Neural progenitor cell (in vitro differentiated cells): ENCODE measurements around the gene MTMR1. TPM values are rescaled to one million over a fixed set of nuclear protein-coding genes. Genes with fewer than 3 reads are reported as not detected.

Experiments used
- DNase-seq: peaks from one replicate; pipeline ENCODE4 v3.0.0-alpha.2; 2016; ENCODE audit warnings: low spot score
- H2AFZ ChIP-seq: fragments of 200-600 bp; sonication (generic); replicated peaks from 2 replicates; pipeline ENCODE4 v1.6.1; 2016; ENCODE audit warnings: antibody characterized with exemption
- H3F3A ChIP-seq: fragments of 200-600 bp; sonication (generic); 2 replicates; pipeline ENCODE4 v1.6.1; 2016; ENCODE audit warnings: antibody characterized with exemption, low read depth
- H3K27ac ChIP-seq: fragments of 200-600 bp; sonication (generic); 2 replicates; pipeline ENCODE4 v1.5.1; 2016; ENCODE audit warnings: mild to moderate bottlenecking
- H3K27me3 ChIP-seq: fragments of 200-600 bp; sonication (generic); 2 replicates; pipeline ENCODE4 v1.6.1; 2016; ENCODE audit warnings: mild to moderate bottlenecking, moderate library complexity
- H3K36me3 ChIP-seq: fragments of 200-600 bp; sonication (generic); 2 replicates; pipeline ENCODE4 v1.5.1; 2016
- H3K4me1 ChIP-seq: fragments of 200-600 bp; sonication (generic); 2 replicates; pipeline ENCODE4 v1.6.1; 2016; ENCODE audit warnings: mixed run types
- H3K4me2 ChIP-seq: fragments of 200-600 bp; sonication (generic); 2 replicates; pipeline ENCODE4 v1.6.1; 2016
- H3K4me3 ChIP-seq: fragments of 200-600 bp; sonication (generic); 2 replicates; pipeline ENCODE4 v1.5.1; 2016
- H3K79me2 ChIP-seq: fragments of 200-600 bp; sonication (generic); 2 replicates; pipeline ENCODE4 v1.6.1; 2016; ENCODE audit warnings: low read depth
- H3K9ac ChIP-seq: fragments of 200-600 bp; sonication (generic); 2 replicates; pipeline ENCODE4 v1.6.1; 2016
- H3K9me3 ChIP-seq: fragments of 200-600 bp; sonication (generic); 2 replicates; pipeline ENCODE4 v1.5.1; 2016; ENCODE audit warnings: low read depth
- H4K20me1 ChIP-seq: fragments of 200-600 bp; sonication (generic); 2 replicates; pipeline ENCODE4 v1.6.1; 2016; ENCODE audit warnings: low read depth
- H3K27ac Mint-ChIP-seq: 3 replicates; pipeline ENCODE4 v1.8.0; 2021; ENCODE audit warnings: mixed read lengths
- H3K27me3 Mint-ChIP-seq: 2 replicates; pipeline ENCODE4 v1.8.0; 2022; ENCODE audit warnings: low read depth, mild to moderate bottlenecking, inconsistent platforms, moderate library complexity, mixed read lengths; ENCODE audit not compliant: insufficient read depth
- H3K36me3 Mint-ChIP-seq: 3 replicates; pipeline ENCODE4 v1.8.0; 2021; ENCODE audit warnings: mixed read lengths
- H3K4me1 Mint-ChIP-seq: 3 replicates; pipeline ENCODE4 v1.8.0; 2021; ENCODE audit warnings: mixed read lengths
- H3K4me3 Mint-ChIP-seq: 3 replicates; pipeline ENCODE4 v1.8.0; 2021; ENCODE audit warnings: mild to moderate bottlenecking, moderate library complexity, mixed read lengths
- H3K9me3 Mint-ChIP-seq: 3 replicates; pipeline ENCODE4 v1.8.0; 2020; ENCODE audit warnings: mixed read lengths
- CTCF ChIP-seq: fragments of 200-600 bp; sonication (generic); IDR thresholded peaks from 2 replicates; pipeline ENCODE4 v1.5.1; 2017; ENCODE audit warnings: antibody characterized with exemption, mild to moderate bottlenecking
- EZH2 ChIP-seq: fragments of 200-600 bp; sonication (generic); IDR thresholded peaks from 2 replicates; pipeline ENCODE4 v1.6.1; 2017; ENCODE audit warnings: antibody characterized with exemption, mild to moderate bottlenecking, moderate library complexity
- EZH2phosphoT487 ChIP-seq: fragments of 200-600 bp; sonication (generic); IDR thresholded peaks from 2 replicates; pipeline ENCODE4 v1.6.1; 2017; ENCODE audit warnings: antibody characterized with exemption
- total RNA-seq: library from RNA; depleted of rRNA; stranded (reverse); fragments of >200 nt; gene quantifications from 2 replicates; pipeline ENCODE4 v1.2.3, GENCODE V29; 2015; ENCODE audit warnings: low replicate concordance

MTMR1 gene
- total RNA-seq, 1 donor from 2014 or later = 18.0 TPM

DNA sequence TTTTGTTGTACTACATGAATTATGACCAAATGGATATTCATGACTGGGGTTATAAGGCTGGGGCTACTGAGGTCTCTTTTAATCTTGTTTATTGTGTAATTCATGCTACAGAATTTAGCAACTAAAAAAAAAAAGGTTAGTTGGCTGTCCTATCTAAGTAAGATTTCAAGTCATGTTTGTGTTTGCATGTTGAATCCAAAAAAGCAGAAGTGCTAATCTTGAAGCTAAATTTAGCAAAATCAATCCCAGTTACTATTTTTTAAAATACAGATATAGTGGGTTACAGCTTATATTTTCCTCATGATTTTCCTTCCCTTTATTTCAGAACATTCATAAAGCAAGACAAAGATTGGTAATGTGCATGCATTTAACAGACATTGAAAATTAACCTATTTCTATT lies 19.4 kb downstream of the MTMR1 start:
- DNase-seq = no peak
- no peaks in the 10 kb centered on the region for H4K20me1 ChIP-seq
- no peaks in the 10 kb centered on the region for H3K9me3 ChIP-seq
- no peaks in the 10 kb centered on the region for H3K4me1 ChIP-seq
- no peaks in the 10 kb centered on the region for H3F3A ChIP-seq
- Mint-ChIP-seq H3K4me3 (no peak overlapping the region), H3K9me3 (no peaks in the 10 kb centered on the region), H3K36me3 (no peaks in the 10 kb centered on the region), H3K27ac (no peak overlapping the region), H3K4me1 (no peaks in the 10 kb centered on the region), H3K27me3 (no peaks in the 10 kb centered on the region)
- no peak overlapping the region for H3K27ac ChIP-seq
- no peak overlapping the region for H3K4me2 ChIP-seq
- TF ChIP-seq EZH2 (no peak), EZH2phosphoT487 (no peak), CTCF (no peak)
- H3K9ac ChIP-seq = no peak overlapping the region
- H3K79me2 ChIP-seq = no peaks in the 10 kb centered on the region
- no peaks in the 10 kb centered on the region for H3K27me3 ChIP-seq
- H3K4me3 ChIP-seq = no peak overlapping the region
- no peaks in the 10 kb centered on the region for H3K36me3 ChIP-seq
- no peak overlapping the region for H2AFZ ChIP-seq

- TF ChIP-seq CTCF (no peak), EZH2 (no peak), EZH2phosphoT487 (no peak)
- H3K9ac ChIP-seq = no peak overlapping the region
- no peaks in the 10 kb centered on the region for H3K4me1 Mint-ChIP-seq
- no peak overlapping the region for H2AFZ ChIP-seq
- H3K27ac Mint-ChIP-seq = no peak overlapping the region
- no peak overlapping the region for H3K4me3 ChIP-seq
- H3K9me3 Mint-ChIP-seq = no peaks in the 10 kb centered on the region
- no peaks in the 10 kb centered on the region for H3K9me3 ChIP-seq
- no peaks in the 10 kb centered on the region for H3K79me2 ChIP-seq
- no peaks in the 10 kb centered on the region for H3K36me3 Mint-ChIP-seq
- no peaks in the 10 kb centered on the region for H3F3A ChIP-seq
- DNase-seq = no peak
- H3K27me3 ChIP-seq = no peaks in the 10 kb centered on the region
- H3K4me1 ChIP-seq = no peaks in the 10 kb centered on the region
- no peak overlapping the region for H3K4me3 Mint-ChIP-seq
- no peaks in the 10 kb centered on the region for H3K27me3 Mint-ChIP-seq
- H3K36me3 ChIP-seq = no peaks in the 10 kb centered on the region
- H3K4me2 ChIP-seq = no peak overlapping the region
- H3K27ac ChIP-seq = no peak overlapping the region
- no peaks in the 10 kb centered on the region for H4K20me1 ChIP-seq
Measured at GRCh38 chrX:150715184-150715583, 22.0 kb downstream of the MTMR1 start.

DNA sequence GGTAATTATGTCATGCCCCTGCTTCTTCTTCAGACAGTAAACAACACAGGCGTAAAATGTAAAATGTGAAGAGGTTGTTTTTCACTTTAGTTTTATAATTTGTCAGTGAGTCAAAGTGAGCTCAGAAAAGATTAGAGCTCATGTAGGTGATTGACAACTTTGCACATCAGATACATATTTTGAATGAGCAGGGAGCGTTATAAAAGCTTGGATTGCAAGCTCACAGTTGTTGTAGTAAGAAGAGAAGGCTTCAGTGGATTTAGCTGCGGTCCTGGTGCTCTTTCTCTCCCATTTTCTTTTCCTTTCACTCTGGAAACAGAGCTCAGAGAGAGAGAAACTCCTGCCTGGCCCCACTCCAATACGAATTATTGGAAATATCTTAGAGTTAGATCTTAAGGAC lies 26.4 kb downstream of the MTMR1 start:
- Histone ChIP-seq H3K27ac (no peak overlapping the region), H2AFZ (no peak overlapping the region), H3K36me3 (no peaks in the 10 kb centered on the region), H3K9ac (no peak overlapping the region), H3K4me2 (no peak overlapping the region), H3K9me3 (peaks cover 11% of the 10 kb centered on the region), H3K79me2 (no peaks in the 10 kb centered on the region), H3F3A (no peaks in the 10 kb centered on the region), H3K4me1 (no peaks in the 10 kb centered on the region), H3K4me3 (no peak overlapping the region), H4K20me1 (no peaks in the 10 kb centered on the region), H3K27me3 (no peaks in the 10 kb centered on the region)
- Mint-ChIP-seq H3K27ac (no peak overlapping the region), H3K4me3 (no peak overlapping the region), H3K36me3 (no peaks in the 10 kb centered on the region), H3K4me1 (no peaks in the 10 kb centered on the region), H3K9me3 (peaks cover 4% of the 10 kb centered on the region), H3K27me3 (no peaks in the 10 kb centered on the region)
- no peak for TF ChIP-seq CTCF
- TF ChIP-seq EZH2phosphoT487 = no peak
- TF ChIP-seq EZH2 = no peak
- DNase-seq = no peak
